ENCODE data around the gene PCSK4. TPM values are rescaled to one million over a fixed set of nuclear protein-coding genes. Genes with fewer than 3 reads are reported as not detected.

Gene PCSK4
- polyA plus RNA-seq, 2 of the 4 experiments (the other 2 are of a cell fraction): 0.76 to 2.1 TPM

GRCh38 chr19:1522838-1523237, 32.7 kb upstream of the PCSK4 start:
- H3K4me3 ChIP-seq: no peak overlapping the region
- no peak for FAIRE-seq
- no peaks in the 10 kb centered on the region for H3K9me3 ChIP-seq
- no peak for DNase-seq (ENCODE audit: low read depth in 1 of 2, low spot score in 1 of 2)
- 38% methylated on average over 4 of the region's 18 CpGs for WGBS (ENCODE audit: missing lambda C conversion rate)
- no peak for TF ChIP-seq KDM5A (IDR thresholded peaks at IDR 0.05)
- TF ChIP-seq SREBF2 (IDR thresholded peaks at IDR 0.05): no peak
- no peak for TF ChIP-seq HOXA7 (CRISPR knock-in tag; IDR thresholded peaks at IDR 0.05)
- no peak for TF ChIP-seq RCOR1 (IDR thresholded peaks at IDR 0.05; ENCODE audit: low read depth, low read length)
- no peak for TF ChIP-seq POLR2AphosphoS2 (conservative IDR thresholded peaks at IDR 0.05; ENCODE audit: low read length)
- no peak for TF ChIP-seq HMGXB4 (CRISPR knock-in tag; IDR thresholded peaks at IDR 0.05; ENCODE audit: borderline replicate concordance)
- TF ChIP-seq CBX2 (IDR thresholded peaks at IDR 0.05; ENCODE audit: borderline replicate concordance, low read depth): no peak
- no peak for TF ChIP-seq ELK1 (IDR thresholded peaks at IDR 0.05; ENCODE audit: low read depth, low read length)
- no peak for TF ChIP-seq RNF2 (IDR thresholded peaks at IDR 0.05; ENCODE audit: borderline replicate concordance, low read depth)
- no peak for TF ChIP-seq E2F6 (IDR thresholded peaks at IDR 0.05; ENCODE audit: borderline replicate concordance, low read depth)
- no peak for TF ChIP-seq ZFP36 (IDR thresholded peaks at IDR 0.05; ENCODE audit: borderline replicate concordance, partially characterized antibody)
- TF ChIP-seq CHD4 (IDR thresholded peaks at IDR 0.05; ENCODE audit: borderline replicate concordance): no peak
- no peak for TF ChIP-seq HES2 (IDR thresholded peaks at IDR 0.05)
- no peak for TF ChIP-seq HDAC2 (IDR thresholded peaks at IDR 0.05)
- TF ChIP-seq ZC3H11A (IDR thresholded peaks at IDR 0.05): no peak
- TF ChIP-seq EHF (CRISPR knock-in tag; IDR thresholded peaks at IDR 0.05): no peak
- TF ChIP-seq CBX8 (IDR thresholded peaks at IDR 0.05): no peak
- TF ChIP-seq CEBPB (IDR thresholded peaks at IDR 0.05): no peak
- ChIA-PET CTCF (interaction anchor here (1.0 to 1.7 kb wide), 2 partner anchors 24 to 77 kb away, joined by 3 to 7 read pairs; no protein-coding TSS in a partner anchor), POLR2A (no interaction called here)
- no peak for ATAC-seq
- no peaks in the 10 kb centered on the region for H3K4me1 ChIP-seq
- H3K27ac ChIP-seq: no peak overlapping the region
- no peak overlapping the region for H3K4me2 ChIP-seq

- H3K9me3 ChIP-seq: no peaks in the 10 kb centered on the region
- CTCF ChIA-PET: interaction anchor here (1.4 to 1.7 kb wide), 2 partner anchors 24 to 150 kb away, joined by 5 to 7 read pairs; no protein-coding TSS in a partner anchor
- TF ChIP-seq HOXB13 (CRISPR knock-in tag; IDR thresholded peaks at IDR 0.05; ENCODE audit: low read depth) (no peak), RFX5 (IDR thresholded peaks at IDR 0.05) (no peak), HMGXB4 (CRISPR knock-in tag; IDR thresholded peaks at IDR 0.05; ENCODE audit: borderline replicate concordance) (no peak), FOSB (CRISPR knock-in tag; IDR thresholded peaks at IDR 0.05) (no peak), CTCF (IDR thresholded peaks at IDR 0.05) (no peak)
Measured at GRCh38 chr19:1522061-1522460, 31.9 kb upstream of the PCSK4 start.

More at GRCh38 chr19:1522061-1522460, 31.9 kb upstream of the PCSK4 start:
- POLR2A ChIA-PET: no interaction called here
- Histone ChIP-seq H3K4me3 (no peak overlapping the region), H3K27ac (no peak overlapping the region), H3K4me2 (no peak overlapping the region), H3K4me1 (no peaks in the 10 kb centered on the region)
- ATAC-seq (no peak; a peak in 1 of 6 replicates), DNase-seq (ENCODE audit: low read depth in 1 of 2, low spot score in 1 of 2) (no peak), FAIRE-seq (no peak)
- 82% methylated on average over 8 of the region's 10 CpGs for WGBS (ENCODE audit: missing lambda C conversion rate)

All from A549 (cell line).